Stimulated activated CD4-positive, alpha-beta T cell treated with anti-CD3 and anti-CD28 coated beads, Interleukin-12 subunit alpha, Interleukin-12 subunit beta, amount 100 ng/mL, for 24 hours (primary cell): ENCODE results near the gene SLC35E4.
"Not testable (repeated sequence)": the region's sequence is repeated elsewhere in the genome, so short reads cannot be mapped to it uniquely, and the experiment has no call there.

Experiments
- DNase-seq, 2 experiments: peaks; one replicate each; pipeline ENCODE4 v3.0.0-alpha.2; 2020; ENCODE audit warnings: low read depth in 2 of 2

The SLC35E4 gene

GRCh38 chr22:30611197-30611596 is 24.4 kb upstream of the SLC35E4 start:
- DNase-seq: no peak

GRCh38 chr22:30612789-30613188 is 22.8 kb upstream of the SLC35E4 start:
- DNase-seq: no peak

GRCh38 chr22:30614268-30614667 is 21.3 kb upstream of the SLC35E4 start:
- DNase-seq: no peak

GRCh38 chr22:30614879-30615278 is 20.7 kb upstream of the SLC35E4 start:
- no peak for DNase-seq

DNA sequence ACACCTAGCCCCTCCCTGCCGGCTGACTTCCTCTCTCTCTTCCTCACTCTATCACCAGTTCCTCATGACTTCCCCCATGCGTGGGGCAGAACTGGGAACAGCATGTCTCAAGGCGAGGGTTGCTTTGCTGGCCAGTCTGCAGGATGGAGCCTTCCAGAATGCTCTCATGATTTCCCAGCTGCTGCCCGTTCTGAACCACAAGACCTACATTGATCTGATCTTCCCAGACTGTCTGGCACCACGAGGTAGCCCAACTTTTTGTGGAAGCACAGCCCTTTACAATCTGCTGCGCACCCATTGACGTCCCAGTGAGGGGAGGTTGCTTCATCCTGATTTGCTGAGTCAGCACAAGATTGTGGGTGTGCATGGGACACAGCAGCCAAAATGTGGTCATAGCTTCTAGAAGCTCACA is 20.0 kb upstream of the SLC35E4 start:
- no peak for DNase-seq

- no peak for DNase-seq
Observed at GRCh38 chr22:30617819-30618218, 17.8 kb upstream of the SLC35E4 start.

- DNase-seq: not testable (repeated sequence)
Observed at GRCh38 chr22:30619909-30620308, 15.7 kb upstream of the SLC35E4 start.

DNA sequence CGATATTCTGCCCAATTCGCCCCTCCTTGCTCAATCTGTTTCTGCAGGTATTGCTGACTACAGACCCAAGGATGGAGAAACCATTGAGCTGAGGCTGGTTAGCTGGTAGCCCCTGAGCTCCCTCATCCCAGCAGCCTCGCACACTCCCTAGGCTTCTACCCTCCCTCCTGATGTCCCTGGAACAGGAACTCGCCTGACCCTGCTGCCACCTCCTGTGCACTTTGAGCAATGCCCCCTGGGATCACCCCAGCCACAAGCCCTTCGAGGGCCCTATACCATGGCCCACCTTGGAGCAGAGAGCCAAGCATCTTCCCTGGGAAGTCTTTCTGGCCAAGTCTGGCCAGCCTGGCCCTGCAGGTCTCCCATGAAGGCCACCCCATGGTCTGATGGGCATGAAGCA is 9.2 kb upstream of the SLC35E4 start:
- no peak for DNase-seq

DNA sequence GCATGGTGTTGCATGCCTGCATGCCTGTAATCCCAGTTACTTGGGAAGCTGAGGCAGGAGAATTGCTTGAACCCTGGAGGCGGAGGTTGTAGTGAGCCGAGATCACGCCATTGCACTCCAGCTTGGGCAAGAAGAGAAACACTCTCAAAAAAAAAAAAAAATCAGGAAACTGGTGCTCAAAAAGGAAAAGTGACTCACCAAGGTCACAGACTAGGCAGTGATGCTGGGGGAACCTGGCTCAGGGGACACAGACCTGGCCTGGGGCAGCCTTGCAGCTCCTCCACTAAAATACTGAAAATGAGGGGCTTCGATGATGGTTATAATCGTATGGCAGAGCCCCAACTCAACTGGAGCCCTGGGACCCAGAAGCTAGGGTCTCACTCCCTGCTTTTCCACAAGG is 8.1 kb upstream of the SLC35E4 start:
- no peak for DNase-seq

- no peak for DNase-seq
Observed at GRCh38 chr22:30628491-30628890, 7.1 kb upstream of the SLC35E4 start.

GRCh38 chr22:30631469-30631868 is 4.1 kb upstream of the SLC35E4 start:
- DNase-seq: not testable (repeated sequence)

GRCh38 chr22:30634471-30635233 is 929 bp upstream of the SLC35E4 start:
- peak; percentile 81 to 90 for DNase-seq

GRCh38 chr22:30636226-30637077 is 871 bp downstream of the SLC35E4 start:
- DNase-seq: no peak

DNA sequence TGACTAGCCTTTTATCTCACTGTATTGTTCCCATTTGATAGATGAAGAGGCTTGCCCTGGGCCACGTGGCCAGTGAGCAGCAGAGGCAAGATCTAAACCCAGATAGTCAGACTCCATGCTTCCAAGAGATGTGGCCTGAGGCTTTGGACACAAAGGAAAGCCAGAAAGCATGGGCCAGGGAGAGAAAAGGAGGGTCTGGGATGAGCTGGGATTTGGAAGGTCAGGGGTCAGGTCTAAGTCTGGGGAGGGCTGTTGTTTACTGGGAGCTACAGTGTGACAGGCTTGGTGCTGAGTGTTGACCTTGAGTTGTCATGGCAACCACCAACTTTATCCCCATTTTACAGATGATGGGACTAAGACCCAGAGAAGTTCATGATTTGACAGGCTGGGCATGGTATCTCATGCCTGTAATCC is 2.1 kb downstream of the SLC35E4 start:
- DNase-seq: no peak

DNA sequence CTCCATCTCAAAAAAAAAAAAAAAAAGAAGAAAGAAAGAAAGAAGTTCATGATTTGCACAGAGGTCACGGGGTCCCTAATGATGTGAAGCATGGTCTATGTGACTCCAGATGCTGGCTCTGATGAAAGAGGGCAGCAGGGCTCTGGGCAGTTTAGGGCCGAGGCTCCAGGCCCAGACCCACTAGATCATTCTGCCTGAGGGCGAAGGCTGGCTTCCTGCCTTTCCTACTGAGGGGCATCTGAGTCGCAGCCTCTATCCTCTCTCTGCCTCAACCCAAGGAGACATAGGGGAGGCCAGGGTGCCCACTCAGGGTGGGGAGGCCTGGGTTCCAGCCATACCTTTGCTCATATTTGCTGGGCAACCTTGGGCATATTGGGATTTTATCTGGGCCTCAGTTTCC is 4.8 kb downstream of the SLC35E4 start:
- no peak for DNase-seq

DNA sequence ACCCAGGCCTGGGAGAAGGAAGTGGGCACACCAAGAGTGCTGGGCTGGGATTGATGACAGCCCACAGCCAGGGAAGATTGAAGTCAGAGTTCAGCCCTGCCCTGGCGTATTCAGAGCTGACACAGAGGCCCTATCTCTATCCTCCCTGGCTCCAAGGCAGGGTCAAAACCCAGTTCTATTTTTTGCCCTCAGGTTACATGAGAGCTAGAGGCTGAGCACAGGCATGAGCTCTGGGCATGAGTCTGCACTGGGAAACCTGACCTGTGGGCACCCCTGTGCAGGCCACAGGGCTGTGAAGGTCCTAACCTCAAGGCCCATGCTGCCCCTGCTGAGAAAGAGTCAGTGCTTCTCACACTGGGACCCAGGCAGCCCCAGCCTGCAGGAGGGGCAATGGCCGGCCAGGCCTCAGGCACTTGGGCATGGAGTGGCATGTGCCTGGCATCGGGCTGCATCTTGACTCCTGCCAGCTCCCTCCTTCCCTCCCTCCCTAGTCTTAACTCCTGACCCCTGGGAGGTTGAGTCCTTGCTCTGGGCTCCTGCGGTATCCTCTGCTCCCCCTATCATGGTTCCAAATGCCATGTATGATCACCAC is 5.4 kb downstream of the SLC35E4 start:
- DNase-seq: no peak

- DNase-seq: no peak
Observed at GRCh38 chr22:30643055-30643875, 7.7 kb downstream of the SLC35E4 start.

GRCh38 chr22:30646518-30647160 is 11.1 kb downstream of the SLC35E4 start:
- DNase-seq: no peak

DNA sequence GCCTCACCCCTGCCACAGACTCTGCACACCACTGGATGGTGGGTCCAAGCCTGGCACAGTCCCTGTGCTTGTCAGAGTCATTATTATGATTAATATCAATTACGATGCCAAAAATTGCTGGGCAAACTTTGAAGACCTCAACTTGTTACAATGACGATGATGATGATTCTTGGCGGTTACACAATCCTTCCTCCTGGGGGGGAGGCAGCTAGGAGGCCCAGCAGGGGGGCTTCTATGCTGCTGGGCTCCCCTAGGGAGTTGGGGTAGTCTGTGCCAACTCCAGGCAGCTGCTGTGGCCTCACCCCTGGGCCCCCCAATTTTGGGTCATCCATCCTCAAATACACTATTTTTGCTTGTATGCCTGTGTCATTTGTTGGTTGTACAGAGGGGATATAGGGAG is 12.0 kb downstream of the SLC35E4 start:
- DNase-seq: no peak

DNA sequence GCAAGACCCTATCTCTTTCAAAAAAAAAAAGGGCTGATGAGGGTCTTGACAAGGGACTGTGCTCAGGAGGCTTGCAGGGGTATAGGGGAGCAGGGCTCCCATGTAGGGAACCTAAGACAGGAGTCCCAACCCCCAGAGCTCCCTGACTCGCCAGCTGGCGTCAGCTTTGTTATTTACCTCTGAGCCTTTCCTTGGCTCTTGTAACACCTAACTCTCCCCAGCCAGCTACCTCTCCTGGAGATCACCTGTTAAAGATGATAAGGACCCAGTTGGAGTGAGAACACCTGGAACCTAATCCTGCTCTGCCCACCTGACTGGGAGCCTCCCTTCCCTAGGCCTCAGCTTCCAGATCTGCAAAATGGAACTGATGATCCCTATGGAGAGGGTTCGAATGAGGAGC is 13.2 kb downstream of the SLC35E4 start:
- no peak for DNase-seq

DNA sequence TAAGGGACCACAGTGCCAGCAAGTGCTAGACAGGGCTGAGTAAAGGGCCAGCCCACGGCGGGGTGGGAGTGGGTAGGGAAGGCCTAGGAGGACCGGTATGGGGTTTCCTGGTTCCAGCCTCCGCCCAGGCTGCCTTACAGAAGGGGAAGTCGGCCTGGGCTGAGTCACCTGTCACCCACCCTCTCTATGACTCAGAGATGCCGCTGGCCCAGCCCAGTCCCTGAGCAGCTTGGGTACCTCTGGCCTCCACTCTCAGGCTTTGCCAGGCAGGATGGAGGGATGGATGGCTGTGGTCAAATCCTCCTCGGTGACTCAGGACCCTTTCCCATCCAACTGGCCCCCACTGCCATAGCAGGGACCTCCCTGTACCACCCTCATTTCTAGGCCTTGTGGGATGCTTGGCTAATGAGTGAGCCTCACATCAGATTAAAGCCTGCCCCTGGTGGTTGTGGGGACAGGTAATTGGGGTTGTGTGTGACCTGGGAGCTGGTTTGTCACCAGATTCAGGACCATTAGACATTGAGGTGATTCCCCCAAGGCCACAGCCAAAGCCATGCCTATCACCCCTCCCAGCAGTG is 13.9 kb downstream of the SLC35E4 start:
- peak; percentile 72 to 84 for DNase-seq
